IMR-90 (cell line): ENCODE results near the gene WNK4. TPM values are rescaled to one million over a fixed set of nuclear protein-coding genes. Genes with fewer than 3 reads are reported as not detected.

Experiments
- ATAC-seq: fragments of 200-7000 bp; cut with Tn5 transposase; 2 replicates; pipeline ENCODE4 v1.9.1; 2020; ENCODE audit warnings: low read depth, mild to moderate bottlenecking, moderate library complexity
- BruUV-seq: library from RNA; stranded (reverse); fragments of 400-500 nt; replicated peaks from 2 replicates; lab custom pipeline; 2021; lab: Mats Ljungman, UMichigan
- CTCF ChIA-PET: fragments of 300-600 bp; formaldehyde crosslinking; extraction: SDS; loops from one replicate; lab custom pipeline; 2021; ENCODE audit warnings: antibody characterized with exemption; lab: Yijun Ruan, JAX
- POLR2A ChIA-PET: fragments of 300-600 bp; sonication (Branson Sonifier 250); formaldehyde crosslinking; loops from one replicate; lab custom pipeline; 2022; ENCODE audit warnings: antibody characterized with exemption; ENCODE audit not compliant: unreplicated experiment; lab: Charles Lee
- DNase-seq: peaks from one replicate; pipeline ENCODE4 v3.0.0; 2013
- H2AFZ ChIP-seq: replicated peaks from 2 replicates; pipeline ENCODE3; 2013; ENCODE audit warnings: low read length, mild to moderate bottlenecking; ENCODE audit not compliant: poor library complexity
- H2AK5ac ChIP-seq: 2 replicates; pipeline ENCODE4 v1.6.1; 2013; ENCODE audit warnings: low read depth, low read length, inconsistent platforms
- H2AK9ac ChIP-seq: replicated peaks from 2 replicates; pipeline ENCODE3; 2013; ENCODE audit warnings: mild to moderate bottlenecking, low read depth, low read length, moderate library complexity; ENCODE audit not compliant: poor library complexity
- H2BK120ac ChIP-seq: 2 replicates; pipeline ENCODE4 v1.6.1; 2013; ENCODE audit warnings: low read depth, low read length, inconsistent platforms
- H2BK15ac ChIP-seq: 3 replicates; pipeline ENCODE4 v1.6.1; 2013; ENCODE audit warnings: low read depth, low read length, inconsistent platforms
- H2BK20ac ChIP-seq: 2 replicates; pipeline ENCODE4 v1.6.1; 2013; ENCODE audit warnings: low read depth, mild to moderate bottlenecking, inconsistent platforms, low read length, moderate library complexity
- H2BK5ac ChIP-seq: 2 replicates; pipeline ENCODE4 v1.6.1; 2013; ENCODE audit warnings: mild to moderate bottlenecking, low read depth, low read length, inconsistent platforms; ENCODE audit not compliant: poor library complexity, severe bottlenecking
- H3K14ac ChIP-seq: replicated peaks from 2 replicates; pipeline ENCODE4 v1.6.1; 2013; ENCODE audit warnings: low read depth, low read length, inconsistent platforms
- H3K18ac ChIP-seq: 2 replicates; pipeline ENCODE4 v1.6.1; 2013; ENCODE audit warnings: low read depth, low read length, control low read depth
- H3K23ac ChIP-seq: 2 replicates; pipeline ENCODE4 v1.6.1; 2013; ENCODE audit warnings: low read depth, low read length, inconsistent platforms
- H3K27ac ChIP-seq: 2 replicates; pipeline ENCODE4 v1.5.1; 2013; ENCODE audit warnings: mild to moderate bottlenecking, control low read depth, low read length; ENCODE audit not compliant: insufficient read depth
- H3K27me3 ChIP-seq: 2 replicates; pipeline ENCODE4 v1.6.1; 2013; ENCODE audit warnings: low read length; ENCODE audit not compliant: control insufficient read depth, insufficient read depth
- H3K36me3 ChIP-seq: 2 replicates; pipeline ENCODE4 v1.6.1; 2013; ENCODE audit warnings: low read length, mixed read lengths; ENCODE audit not compliant: control insufficient read depth, insufficient read depth
- H3K4ac ChIP-seq: 2 replicates; pipeline ENCODE4 v1.6.1; 2013; ENCODE audit warnings: low read depth, low read length, inconsistent platforms
- H3K4me1 ChIP-seq: 2 replicates; pipeline ENCODE4 v1.6.1; 2013; ENCODE audit warnings: low read length, mixed read lengths; ENCODE audit not compliant: control insufficient read depth, insufficient read depth
- H3K4me2 ChIP-seq: 2 replicates; pipeline ENCODE4 v1.6.1; 2013; ENCODE audit warnings: low read depth, mild to moderate bottlenecking, control low read depth, low read length, moderate library complexity
- H3K4me3 ChIP-seq: 2 replicates; pipeline ENCODE4 v1.5.1; 2013; ENCODE audit warnings: low read depth, mild to moderate bottlenecking, control low read depth, low read length, moderate library complexity; ENCODE audit not compliant: insufficient read depth
- H3K56ac ChIP-seq: 2 replicates; pipeline ENCODE4 v1.6.1; 2013; ENCODE audit warnings: low read length, inconsistent platforms; ENCODE audit not compliant: insufficient read depth; ENCODE audit errors: extremely low read depth
- H3K79me1 ChIP-seq, 2 experiments: 2 replicates each; pipeline ENCODE4 v1.6.1; 2013; ENCODE audit warnings: low read length in 2 of 2, inconsistent platforms in 1 of 2, low read depth in 1 of 2
- H3K9ac ChIP-seq: 2 replicates; pipeline ENCODE4 v1.6.1; 2013; ENCODE audit warnings: low read depth, low read length, control low read depth
- H3K9me1 ChIP-seq: 2 replicates; pipeline ENCODE4 v1.6.1; 2013; ENCODE audit warnings: low read length, inconsistent platforms; ENCODE audit not compliant: insufficient read depth
- H3K9me3 ChIP-seq: 2 replicates; pipeline ENCODE4 v1.6.1; 2013; ENCODE audit warnings: low read length; ENCODE audit not compliant: control insufficient read depth, insufficient read depth
- H4K20me1 ChIP-seq: 2 replicates; pipeline ENCODE4 v1.6.1; 2013; ENCODE audit warnings: low read length, inconsistent platforms; ENCODE audit not compliant: insufficient read depth
- H4K5ac ChIP-seq: 2 replicates; pipeline ENCODE4 v1.6.1; 2013; ENCODE audit warnings: mild to moderate bottlenecking, low read depth, low read length, control low read depth
- H4K8ac ChIP-seq, 2 experiments: 2 replicates each; pipeline ENCODE4 v1.6.1; 2013; ENCODE audit warnings: low read depth in 2 of 2, low read length in 2 of 2, control low read depth in 1 of 2, inconsistent platforms in 1 of 2
- H4K91ac ChIP-seq: 2 replicates; pipeline ENCODE4 v1.6.1; 2013; ENCODE audit warnings: low read depth, low read length, inconsistent platforms; ENCODE audit not compliant: insufficient read depth
- BHLHE40 ChIP-seq: fragments of 150-350 bp; IDR thresholded peaks from 2 replicates; pipeline ENCODE4 v1.6.1; 2016; ENCODE audit warnings: mild to moderate bottlenecking, low read depth, low read length
- CEBPB ChIP-seq: IDR thresholded peaks from 2 replicates; pipeline ENCODE4 v1.6.1; 2012; ENCODE audit warnings: low read depth, low read length, improper control_type of control experiment
- CHD1 ChIP-seq: IDR thresholded peaks from 2 replicates; pipeline ENCODE4 v1.6.1; 2012; ENCODE audit warnings: low read depth, low read length, improper control_type of control experiment
- ELK1 ChIP-seq: fragments of 150-350 bp; IDR thresholded peaks from 2 replicates; pipeline ENCODE4 v1.6.1; 2016; ENCODE audit warnings: low read depth, mild to moderate bottlenecking, low read length, moderate library complexity, borderline replicate concordance
- MAFK ChIP-seq: IDR thresholded peaks from 2 replicates; pipeline ENCODE4 v1.6.1; 2012; ENCODE audit warnings: low read depth, low read length, improper control_type of control experiment
- MXI1 ChIP-seq: IDR thresholded peaks from 2 replicates; pipeline ENCODE4 v1.6.1; 2012; ENCODE audit warnings: low read depth, mild to moderate bottlenecking, low read length, moderate library complexity, borderline replicate concordance
- RAD21 ChIP-seq: IDR thresholded peaks from 2 replicates; pipeline ENCODE4 v1.6.1; 2012; ENCODE audit warnings: low read length, improper control_type of control experiment
- SMC3 ChIP-seq: fragments of 150-350 bp; IDR thresholded peaks from 2 replicates; pipeline ENCODE4 v1.6.1; 2016; ENCODE audit warnings: low read depth, mild to moderate bottlenecking, antibody characterized with exemption, low read length, moderate library complexity
- WGBS, 2 experiments: methylation state at CpG; one replicate each; pipeline versions ENCODE4 v1.1.5 to v1.1.7; 2013; ENCODE audit warnings: missing lambda C conversion rate in 2 of 2; ENCODE audit not compliant: insufficient read length in 1 of 2; ENCODE audit errors: extremely low coverage in 2 of 2; 5-methylcytosine and 5-hydroxymethylcytosine counted together
- dilution Hi-C: fragments of 300-500 bp; cut with HindIII; formaldehyde crosslinking; loops from one replicate; pipeline ENCODE4 v1.14.3; 2018; ENCODE audit warnings: low sequenced_read_pairs; ENCODE audit not compliant: unreplicated experiment
- in situ Hi-C: fragments of 300-500 bp; cut with MboI; formaldehyde crosslinking; loops from 3 replicates; pipeline ENCODE4 v1.14.3; 2019; ENCODE audit warnings: low sequenced_read_pairs, inconsistent platforms, mixed read lengths
- intact Hi-C: fragments of 100-400 bp; cut with micrococcal nuclease; formaldehyde crosslinking; loops from 2 replicates; pipeline ENCODE4 v1.10.0; 2022
- polyA plus RNA-seq, 3 experiments: library from polyadenylated mRNA; depleted of rRNA; stranded (reverse); fragments of >200 nt; gene quantifications; 2 replicates each; pipeline ENCODE4 v1.2.3, GENCODE V29; 2012; ENCODE audit warnings: low replicate concordance in 1 of 3
- total RNA-seq: library from RNA; depleted of rRNA; stranded (reverse); fragments of >200 nt; gene quantifications from 2 replicates; pipeline ENCODE4 v1.2.3, GENCODE V29; 2012

WNK4 gene
- total and polyA plus RNA-seq, 2 of the 4 experiments (the other 2 are of a cell fraction): 1.3 to 15.1 TPM

- TF ChIP-seq ELK1: no peak
These were observed 31.3 kb upstream of the WNK4 start (continued) for GRCh38 chr17:42748908-42749798.

GRCh38 chr17:42750739-42751344, 29.6 kb upstream of the WNK4 start:
- 43% methylated on average over 2 of the region's 3 CpGs; no CpG with 5 or more reads in 1 of the 2 experiments for WGBS, 2 experiments

More at GRCh38 chr17:42750739-42751344, 29.6 kb upstream of the WNK4 start:
- H3K27ac ChIP-seq: no peak overlapping the region
- no peaks in the 10 kb centered on the region for H3K79me1 ChIP-seq
- H3K4me2 ChIP-seq: no peak overlapping the region
- dilution Hi-C loops: no loop called here
- no peak overlapping the region for H3K14ac ChIP-seq
- H2BK15ac ChIP-seq: no peak overlapping the region
- H3K18ac ChIP-seq: no peak overlapping the region
- BruUV-seq: no TSS peak
- H4K20me1 ChIP-seq: no peaks in the 10 kb centered on the region
- H2BK120ac ChIP-seq: no peak overlapping the region
- no peak overlapping the region for H4K5ac ChIP-seq
- no peak for TF ChIP-seq MAFK
- no peak for TF ChIP-seq SMC3
- no peak for TF ChIP-seq MXI1
- TF ChIP-seq RAD21: no peak
- TF ChIP-seq BHLHE40: no peak
- no peak for TF ChIP-seq CHD1
- no peak for TF ChIP-seq CEBPB
- H3K4ac ChIP-seq: no peak overlapping the region
- ChIA-PET CTCF (interaction anchor here (1.1 to 1.3 kb wide), 2 partner anchors 13 kb away, joined by 6 read pairs; no protein-coding TSS in a partner anchor), POLR2A (no interaction called here)
- no peak overlapping the region for H4K8ac ChIP-seq
- H2BK5ac ChIP-seq: no peak overlapping the region
- no peaks in the 10 kb centered on the region for H3K36me3 ChIP-seq
- no peak overlapping the region for H2AK9ac ChIP-seq
- no peak for DNase-seq
- peaks cover 4% of the 10 kb centered on the region; the same call in 1 of the 2 replicates for H3K4me1 ChIP-seq
- intact Hi-C loops: no loop called here
- H3K9me3 ChIP-seq: no peaks in the 10 kb centered on the region
- no peak overlapping the region for H2AK5ac ChIP-seq
- no peak overlapping the region for H4K91ac ChIP-seq
- no peak overlapping the region for H3K56ac ChIP-seq
- H2BK20ac ChIP-seq: no peak overlapping the region
- in situ Hi-C loops: no loop called here
- no peak overlapping the region for H3K23ac ChIP-seq
- H3K9ac ChIP-seq: no peak overlapping the region
- no peak for ATAC-seq
- H3K9me1 ChIP-seq: no peaks in the 10 kb centered on the region; the same call in 1 of the 2 replicates
- no peak overlapping the region for H3K4me3 ChIP-seq
- peaks cover 42% of the 10 kb centered on the region for H3K27me3 ChIP-seq
- no peak overlapping the region for H2AFZ ChIP-seq
